ENCODE results near the gene CST1.

CST1 gene

GRCh38 chr20:23700931-23701330, 49.8 kb downstream of the CST1 start:
- no peak for DNase-seq

GRCh38 chr20:23697947-23698346, 52.8 kb downstream of the CST1 start:
- no peak for DNase-seq

All from GF-D8 (cell line).